Prostate gland (tissue), 2 donors: ENCODE results near the gene SIPA1.

Experiments used
- POLR2A ChIP-seq: fragments of 450-650 bp; IDR thresholded peaks from one replicate; pipeline ENCODE4 v1.6.1; 2016; ENCODE audit warnings: antibody characterized with exemption, mild to moderate bottlenecking
- POLR2AphosphoS5 ChIP-seq: sonication (generic); formaldehyde crosslinking; IDR thresholded peaks from one replicate; pipeline ENCODE4 v1.6.1; 2017; ENCODE audit warnings: antibody characterized with exemption
- TF ChIP-seq, protein P1 (sequence below), 4 experiments: fragments of 200-600 bp in 2 of 4; fragments of 450-650 bp in 2 of 4; sonication (generic) in 2 of 4; IDR thresholded peaks; 1 replicate in 3 of 4; 2 replicates in 1 of 4; pipeline ENCODE4 v1.5.1; 2016 to 2019; ENCODE audit warnings: antibody characterized with exemption in 4 of 4, mild to moderate bottlenecking in 2 of 4, moderate library complexity in 2 of 4

DNA sequence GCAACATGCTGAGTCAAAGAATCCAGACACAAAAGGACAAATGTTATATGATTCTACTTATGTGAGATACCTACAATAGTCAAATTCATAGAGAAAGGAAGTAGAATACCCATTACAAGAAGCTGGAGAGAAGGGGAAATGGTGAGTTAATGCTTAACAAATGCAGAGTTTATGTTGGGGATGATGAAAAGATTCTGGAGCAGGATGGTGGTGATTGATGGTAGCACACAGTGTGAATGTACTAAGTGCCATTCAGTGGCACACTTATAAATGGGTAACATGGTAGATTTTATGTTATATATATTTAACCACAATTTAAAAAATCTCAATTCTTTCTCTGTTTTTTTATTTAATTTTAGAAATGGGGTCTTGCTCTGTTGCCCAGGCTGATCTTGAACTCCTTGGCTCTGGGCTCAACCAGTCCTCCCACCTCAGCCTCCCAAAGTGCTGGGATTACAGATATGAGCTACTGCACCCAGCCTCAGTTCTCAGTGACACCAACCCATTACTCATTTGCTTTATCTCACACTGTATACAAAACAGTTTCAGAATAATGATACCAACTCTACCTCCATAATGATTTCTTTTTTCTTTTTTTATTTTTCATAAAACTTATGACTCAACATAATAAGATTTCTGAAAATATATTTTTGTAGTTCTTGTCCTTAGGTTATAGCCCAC lies 34.4 kb downstream of the SIPA1 start:
- TF ChIP-seq, protein P1, sequence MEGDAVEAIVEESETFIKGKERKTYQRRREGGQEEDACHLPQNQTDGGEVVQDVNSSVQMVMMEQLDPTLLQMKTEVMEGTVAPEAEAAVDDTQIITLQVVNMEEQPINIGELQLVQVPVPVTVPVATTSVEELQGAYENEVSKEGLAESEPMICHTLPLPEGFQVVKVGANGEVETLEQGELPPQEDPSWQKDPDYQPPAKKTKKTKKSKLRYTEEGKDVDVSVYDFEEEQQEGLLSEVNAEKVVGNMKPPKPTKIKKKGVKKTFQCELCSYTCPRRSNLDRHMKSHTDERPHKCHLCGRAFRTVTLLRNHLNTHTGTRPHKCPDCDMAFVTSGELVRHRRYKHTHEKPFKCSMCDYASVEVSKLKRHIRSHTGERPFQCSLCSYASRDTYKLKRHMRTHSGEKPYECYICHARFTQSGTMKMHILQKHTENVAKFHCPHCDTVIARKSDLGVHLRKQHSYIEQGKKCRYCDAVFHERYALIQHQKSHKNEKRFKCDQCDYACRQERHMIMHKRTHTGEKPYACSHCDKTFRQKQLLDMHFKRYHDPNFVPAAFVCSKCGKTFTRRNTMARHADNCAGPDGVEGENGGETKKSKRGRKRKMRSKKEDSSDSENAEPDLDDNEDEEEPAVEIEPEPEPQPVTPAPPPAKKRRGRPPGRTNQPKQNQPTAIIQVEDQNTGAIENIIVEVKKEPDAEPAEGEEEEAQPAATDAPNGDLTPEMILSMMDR (IDR thresholded peaks at IDR 0.05): no peak
- TF ChIP-seq POLR2AphosphoS5: no peak
- TF ChIP-seq POLR2A: no peak
